ENCODE results near the gene HYDIN. TPM values are rescaled to one million over a fixed set of nuclear protein-coding genes. Genes with fewer than 3 reads are reported as not detected.
"Not testable (repeated sequence)": the region's sequence is repeated elsewhere in the genome, so short reads cannot be mapped to it uniquely, and the experiment has no call there.

HYDIN gene
- total RNA-seq, 2 donors from 2014 or later: 0.30 to 1.2 TPM

DNA sequence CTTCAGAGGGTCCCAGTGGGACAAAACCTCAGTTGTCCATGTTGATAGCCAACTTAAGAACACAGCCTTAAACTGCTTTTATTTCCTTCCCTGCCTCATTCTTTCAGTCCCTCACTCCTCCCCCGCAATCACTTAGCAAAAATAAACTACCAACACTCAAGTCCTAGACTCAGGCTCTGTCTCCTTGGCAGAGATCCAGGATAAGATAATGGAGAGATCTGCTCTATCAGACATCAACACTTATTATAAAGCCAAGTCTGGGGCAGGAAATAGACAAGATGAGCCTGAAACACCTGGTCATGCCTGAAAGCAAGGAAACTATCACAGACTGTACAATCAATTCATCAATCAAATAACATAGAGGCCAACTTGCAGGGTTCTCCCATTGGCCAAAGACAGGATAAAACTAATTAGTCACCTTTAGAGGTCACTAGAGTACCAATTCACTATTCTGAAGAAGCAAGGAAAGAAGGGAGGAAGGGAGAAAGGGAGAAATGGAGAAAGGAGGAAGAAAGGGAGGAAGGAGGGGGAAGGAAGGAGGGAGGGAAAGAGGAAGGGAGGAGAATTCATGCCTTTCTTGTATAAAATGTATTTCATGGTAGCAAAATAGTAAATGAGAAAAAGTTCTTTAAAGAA is 15.7 kb downstream of the HYDIN start:
- Mint-ChIP-seq H3K27me3 (ENCODE audit: low read depth) (peaks cover 10% of the 10 kb centered on the region), H3K4me1 (ENCODE audit: low read depth) (no peaks in the 10 kb centered on the region), H3K4me3 (no peak overlapping the region), H3K9me3 (no peaks in the 10 kb centered on the region), H3K36me3 (ENCODE audit: insufficient read depth in 2 of 2) (no peaks in the 10 kb centered on the region), H3K27ac (no peak overlapping the region)
- ATAC-seq (replicated peaks in 1 of 2): no peak
- DNase-seq: no peak

DNA sequence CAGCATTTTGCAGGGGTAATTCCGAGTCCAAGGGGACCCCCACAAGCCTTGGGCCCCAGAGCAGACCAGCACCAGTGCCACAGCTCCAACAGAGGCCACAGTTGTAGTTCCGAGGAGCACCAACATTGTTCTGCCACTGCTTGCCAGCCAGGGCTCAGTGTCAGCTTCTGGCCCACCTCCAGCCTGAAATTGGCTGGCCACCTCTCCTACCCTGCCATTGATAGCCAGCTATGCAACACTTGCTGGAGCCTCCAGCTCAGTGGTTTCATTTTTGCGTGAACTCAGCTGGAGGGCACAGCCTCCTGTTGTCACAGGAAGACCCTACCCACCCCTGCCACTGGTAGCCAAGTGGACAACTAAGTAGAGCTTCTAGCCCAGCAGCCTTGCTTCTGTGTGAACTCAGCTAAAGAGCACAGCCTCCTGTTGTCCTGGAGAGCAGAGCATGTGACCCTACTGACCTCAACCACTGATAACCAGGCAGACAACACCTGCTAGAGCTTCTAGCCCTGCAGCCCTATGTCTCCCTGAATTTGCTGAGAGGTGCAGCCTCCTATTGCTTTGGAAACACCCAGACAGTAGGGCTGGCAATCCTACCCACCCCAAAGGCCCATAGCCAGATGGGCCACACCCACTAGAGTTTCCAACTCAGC is 24.9 kb downstream of the HYDIN start:
- Mint-ChIP-seq H3K27ac (no peak overlapping the region), H3K9me3 (peaks cover 14 to 19% of the 10 kb centered on the region in 2 donors), H3K4me3 (no peak overlapping the region), H3K36me3 (ENCODE audit: insufficient read depth in 2 of 2) (peaks cover 3 to 13% of the 10 kb centered on the region in 2 donors), H3K27me3 (ENCODE audit: low read depth) (peaks cover 10% of the 10 kb centered on the region), H3K4me1 (ENCODE audit: low read depth) (no peaks in the 10 kb centered on the region)
- DNase-seq (no peak), ATAC-seq (replicated peaks in 1 of 2) (no peak)

DNA sequence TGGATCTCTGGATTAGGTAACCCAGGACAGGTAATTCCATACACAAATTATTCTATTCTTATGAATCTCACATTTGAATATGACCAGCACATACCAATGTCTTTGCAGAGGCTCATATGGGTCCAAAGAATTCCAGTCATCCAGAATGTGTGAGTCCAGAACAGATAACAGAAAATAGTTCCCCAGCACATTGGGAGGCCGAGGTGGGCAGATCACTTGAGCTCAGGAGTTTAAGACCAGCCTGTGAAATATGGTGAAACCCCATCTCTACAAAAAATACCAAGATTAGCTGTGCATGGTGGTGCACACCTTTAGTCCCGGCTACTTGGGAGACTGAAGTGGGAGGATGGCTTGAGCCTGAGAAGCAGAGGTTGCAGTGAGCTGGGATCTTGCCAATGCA is 26.9 kb downstream of the HYDIN start:
- Mint-ChIP-seq H3K36me3 (ENCODE audit: insufficient read depth in 2 of 2) (peaks cover 3 to 13% of the 10 kb centered on the region in 2 donors), H3K4me3 (no peak overlapping the region), H3K9me3 (peaks cover 15 to 23% of the 10 kb centered on the region in 2 donors), H3K27me3 (ENCODE audit: low read depth) (peaks cover 14% of the 10 kb centered on the region), H3K27ac (no peak overlapping the region), H3K4me1 (ENCODE audit: low read depth) (no peaks in the 10 kb centered on the region)
- ATAC-seq (replicated peaks in 1 of 2): no peak
- no peak for DNase-seq

DNA sequence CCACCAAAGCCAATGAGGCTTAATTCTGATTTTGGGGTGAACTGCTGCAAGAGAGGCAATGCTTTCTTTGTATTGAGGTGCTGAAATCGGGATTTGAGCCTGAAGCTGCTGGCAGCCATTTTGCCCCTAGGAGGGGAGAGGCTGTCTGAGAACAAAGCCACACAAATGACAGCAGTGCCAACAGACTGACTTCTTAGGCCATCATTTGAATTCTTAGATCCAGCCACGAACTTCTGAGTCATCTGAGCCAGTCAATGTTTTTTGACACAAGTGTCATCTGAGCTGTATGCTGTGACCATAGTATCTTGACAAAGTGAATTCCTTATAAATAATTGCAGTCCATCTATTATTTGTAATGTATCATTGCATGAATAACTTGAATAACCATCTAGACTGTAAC is 29.0 kb downstream of the HYDIN start:
- no peaks in the 10 kb centered on the region for H3K4me1 Mint-ChIP-seq (ENCODE audit: low read depth)
- H3K4me3 Mint-ChIP-seq: no peak overlapping the region
- no peak for DNase-seq
- no peak overlapping the region for H3K27ac Mint-ChIP-seq
- peaks cover 17% of the 10 kb centered on the region for H3K27me3 Mint-ChIP-seq (ENCODE audit: low read depth)
- no peak for ATAC-seq (replicated peaks in 1 of 2)
- peaks cover 8 to 10% of the 10 kb centered on the region in 2 donors for H3K9me3 Mint-ChIP-seq
- H3K36me3 Mint-ChIP-seq (ENCODE audit: insufficient read depth in 2 of 2): peaks cover 2 to 3% of the 10 kb centered on the region in 2 donors

DNA sequence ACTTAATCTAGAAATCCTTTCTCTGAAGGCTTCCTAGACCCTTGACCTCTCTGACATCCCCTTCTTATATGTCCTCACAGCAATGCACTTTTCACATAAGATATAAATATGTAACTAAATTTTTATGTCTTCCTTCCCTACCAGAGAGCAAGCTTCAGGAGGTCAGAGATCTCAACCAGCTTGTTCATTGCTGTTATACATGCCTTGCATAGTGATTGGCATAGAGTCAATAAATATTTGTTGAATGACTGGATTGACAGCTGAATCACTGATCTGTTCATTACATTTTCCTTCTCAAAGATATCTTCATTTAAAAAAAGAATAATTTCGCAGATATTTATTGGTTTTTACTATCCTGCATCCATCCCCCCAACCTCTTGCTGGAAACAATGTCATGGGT is 29.5 kb downstream of the HYDIN start:
- Mint-ChIP-seq H3K4me3 (no peak overlapping the region), H3K4me1 (ENCODE audit: low read depth) (no peaks in the 10 kb centered on the region), H3K36me3 (ENCODE audit: insufficient read depth in 2 of 2) (peaks cover 2 to 3% of the 10 kb centered on the region in 2 donors), H3K9me3 (peaks cover 7 to 8% of the 10 kb centered on the region in 2 donors), H3K27me3 (ENCODE audit: low read depth) (peaks cover 17% of the 10 kb centered on the region), H3K27ac (no peak overlapping the region)
- ATAC-seq (replicated peaks in 1 of 2) (no peak), DNase-seq (no peak)

DNA sequence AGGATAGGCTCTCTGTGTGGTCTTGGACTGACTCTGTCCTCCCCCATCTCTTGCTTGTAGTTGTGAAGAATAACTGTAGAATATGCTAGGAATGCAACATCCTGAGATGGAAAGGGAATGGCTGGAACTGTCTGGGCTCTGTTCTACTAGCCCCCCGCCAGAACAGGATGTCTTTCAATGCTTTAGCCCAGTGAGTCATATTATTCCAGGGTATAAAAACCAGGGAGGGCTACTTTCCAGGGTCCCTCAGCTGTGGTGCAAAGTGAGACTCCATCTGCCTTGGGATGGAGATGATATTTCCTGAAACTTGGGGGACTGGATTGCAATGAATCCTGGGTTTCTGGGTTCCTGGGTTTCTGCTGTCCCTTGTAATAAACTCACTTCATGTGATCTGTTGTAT is 32.1 kb downstream of the HYDIN start:
- Mint-ChIP-seq H3K27ac (no peak overlapping the region), H3K36me3 (ENCODE audit: insufficient read depth in 2 of 2) (no peaks in the 10 kb centered on the region), H3K27me3 (ENCODE audit: low read depth) (peaks cover 17% of the 10 kb centered on the region), H3K4me3 (no peak overlapping the region), H3K4me1 (ENCODE audit: low read depth) (no peaks in the 10 kb centered on the region), H3K9me3 (peaks cover 5 to 6% of the 10 kb centered on the region in 2 donors)
- no peak for ATAC-seq (replicated peaks in 1 of 2)
- no peak for DNase-seq

DNA sequence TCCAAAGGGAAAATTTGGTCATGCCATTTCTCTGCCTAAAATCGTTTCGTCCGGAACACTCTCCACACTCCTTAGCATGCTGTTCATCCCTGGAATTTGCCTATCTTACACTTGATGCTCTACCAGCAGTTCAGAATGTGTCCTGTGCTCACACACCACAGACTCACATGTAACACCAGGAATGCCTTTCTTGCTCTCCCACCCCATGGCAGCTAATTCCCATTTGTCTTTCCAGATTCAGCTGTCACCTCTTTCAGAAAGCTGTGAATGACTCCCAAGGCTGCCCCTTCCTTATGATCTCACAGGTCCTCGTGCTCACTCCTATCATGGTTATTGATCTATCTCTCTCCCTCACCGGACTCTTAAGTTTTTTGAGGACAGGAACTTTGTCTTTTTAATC is 38.1 kb downstream of the HYDIN start:
- ATAC-seq (replicated peaks in 1 of 2) (no peak), DNase-seq (no peak)
- Mint-ChIP-seq H3K27me3 (ENCODE audit: low read depth) (peaks cover 5% of the 10 kb centered on the region), H3K4me3 (no peak overlapping the region), H3K27ac (no peak overlapping the region), H3K36me3 (ENCODE audit: insufficient read depth in 2 of 2) (no peaks in the 10 kb centered on the region), H3K9me3 (no peaks in the 10 kb centered on the region), H3K4me1 (ENCODE audit: low read depth) (no peaks in the 10 kb centered on the region)

DNA sequence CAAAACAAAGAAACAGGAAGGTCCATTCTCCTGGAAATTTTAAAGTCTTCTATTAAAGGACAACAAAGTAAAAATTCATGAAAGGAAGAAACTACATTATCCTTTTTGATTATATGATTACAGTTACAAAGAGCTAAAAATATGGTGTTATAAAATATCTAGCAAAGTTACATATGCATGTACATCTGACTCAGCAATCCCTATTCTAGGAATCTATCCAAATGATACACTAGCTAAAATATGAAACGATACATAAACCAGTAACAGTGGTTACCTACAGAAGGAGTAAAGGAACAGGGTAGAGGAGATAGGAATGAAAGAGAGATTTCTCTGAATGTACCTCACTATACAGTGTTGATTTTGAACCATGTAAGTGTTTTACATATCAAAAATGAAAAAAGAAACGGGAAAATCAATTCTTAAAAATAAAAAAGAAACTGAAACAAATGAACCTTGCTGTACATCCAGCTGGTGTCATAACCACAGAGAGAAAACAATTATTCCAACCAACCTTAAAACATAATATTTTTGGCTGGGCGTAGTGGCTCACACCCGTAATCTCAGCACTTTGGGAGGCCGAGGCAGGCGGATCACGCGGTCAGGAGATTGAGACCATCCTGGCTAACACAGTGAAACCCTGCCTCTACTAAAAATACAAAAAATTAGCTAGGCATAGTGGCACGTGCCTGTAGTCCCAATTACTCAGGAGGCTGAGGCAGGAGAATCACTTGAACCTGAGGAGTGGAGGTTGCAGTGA is 41.4 kb downstream of the HYDIN start:
- Mint-ChIP-seq H3K4me3 (no peak overlapping the region), H3K9me3 (no peaks in the 10 kb centered on the region), H3K27me3 (ENCODE audit: low read depth) (peaks cover 5% of the 10 kb centered on the region), H3K36me3 (ENCODE audit: insufficient read depth in 2 of 2) (no peaks in the 10 kb centered on the region), H3K4me1 (ENCODE audit: low read depth) (no peaks in the 10 kb centered on the region), H3K27ac (no peak overlapping the region)
- ATAC-seq (replicated peaks in 1 of 2) (no peak), DNase-seq (no peak)

DNA sequence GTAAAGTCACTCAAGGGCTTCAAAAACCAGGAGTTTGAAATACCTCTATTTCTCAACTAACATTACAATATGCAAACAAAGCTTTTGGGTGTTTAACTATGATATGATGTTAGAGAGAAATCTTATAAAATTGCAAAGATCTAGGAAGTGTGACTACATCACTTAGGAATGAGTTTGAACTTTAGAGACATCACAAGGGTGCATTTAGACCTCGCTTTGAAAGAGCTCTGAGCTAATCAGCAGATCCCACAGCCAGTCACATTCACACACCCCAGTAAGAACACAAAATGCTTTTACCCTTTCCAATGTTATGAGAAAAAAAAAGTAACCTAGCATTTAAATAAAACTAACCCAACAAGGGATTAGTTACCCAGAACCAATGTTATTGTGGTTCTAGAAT is 45.2 kb downstream of the HYDIN start:
- DNase-seq (no peak), ATAC-seq (replicated peaks in 1 of 2) (no peak)
- Mint-ChIP-seq H3K36me3 (ENCODE audit: insufficient read depth in 2 of 2) (no peaks in the 10 kb centered on the region), H3K27ac (no peak overlapping the region), H3K9me3 (peaks cover 2 to 3% of the 10 kb centered on the region in 2 donors), H3K4me3 (no peak overlapping the region), H3K27me3 (ENCODE audit: low read depth) (peaks cover 19% of the 10 kb centered on the region), H3K4me1 (ENCODE audit: low read depth) (no peaks in the 10 kb centered on the region)

DNA sequence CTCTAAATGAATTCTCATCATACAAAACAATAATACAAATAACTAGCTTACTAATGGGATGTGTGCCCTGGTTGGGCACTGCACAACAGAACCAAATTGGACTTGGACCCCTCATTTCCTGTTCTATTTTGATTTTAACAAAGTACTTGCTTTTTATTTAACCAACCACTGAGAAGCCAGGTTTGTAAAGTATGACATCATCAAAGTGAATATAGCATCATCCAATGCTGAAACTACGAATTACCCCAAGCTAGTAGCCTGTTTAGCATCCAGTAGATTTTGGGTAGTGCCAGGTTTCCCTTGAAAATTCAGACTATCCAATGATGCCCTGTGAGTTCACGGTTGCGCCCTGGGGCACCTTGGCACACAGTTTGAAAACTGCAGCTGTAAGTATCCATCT is 51.0 kb downstream of the HYDIN start:
- DNase-seq: no peak
- Mint-ChIP-seq H3K36me3 (ENCODE audit: insufficient read depth in 2 of 2) (no peaks in the 10 kb centered on the region), H3K27me3 (ENCODE audit: low read depth) (peaks cover 19% of the 10 kb centered on the region), H3K9me3 (peaks cover 2 to 3% of the 10 kb centered on the region in 2 donors), H3K4me3 (no peak overlapping the region), H3K27ac (no peak overlapping the region), H3K4me1 (ENCODE audit: low read depth) (no peaks in the 10 kb centered on the region)
- no peak for ATAC-seq (replicated peaks in 1 of 2)

DNA sequence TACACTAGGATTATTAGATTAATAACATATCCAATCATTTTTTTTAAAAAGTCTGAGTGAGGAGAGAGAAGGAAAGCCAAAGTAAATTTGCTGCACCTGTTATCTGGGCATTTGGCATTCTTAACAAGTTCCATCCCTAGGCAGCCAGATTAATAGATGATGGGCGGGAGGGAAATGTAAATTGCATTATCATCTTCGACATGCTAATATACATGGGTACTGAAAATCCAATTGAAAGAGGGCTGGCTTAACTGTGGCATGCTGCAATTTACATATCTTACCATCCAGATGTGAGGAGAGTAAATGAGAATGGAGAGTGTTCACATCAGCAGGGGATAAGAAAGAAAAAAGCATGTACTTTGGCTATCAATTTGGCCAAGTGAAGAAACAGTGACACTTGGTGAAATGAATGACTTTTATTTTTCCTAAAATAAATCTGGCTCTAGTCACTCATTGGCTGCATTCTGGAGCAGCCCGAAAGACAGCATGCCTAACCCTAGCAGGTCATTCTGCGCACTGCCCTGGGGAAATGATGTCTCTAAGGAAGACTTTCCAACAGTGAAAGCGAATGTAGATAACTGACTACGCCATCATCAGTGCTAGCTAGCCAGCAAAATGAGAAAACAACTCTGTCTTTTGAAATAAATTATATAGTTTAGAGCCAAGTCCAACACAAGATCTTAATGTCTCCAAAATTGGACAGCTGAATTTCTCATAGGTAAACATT is 57.9 kb downstream of the HYDIN start:
- no peaks in the 10 kb centered on the region for H3K9me3 Mint-ChIP-seq
- no peak for DNase-seq
- ATAC-seq (replicated peaks in 1 of 2): no peak

DNA sequence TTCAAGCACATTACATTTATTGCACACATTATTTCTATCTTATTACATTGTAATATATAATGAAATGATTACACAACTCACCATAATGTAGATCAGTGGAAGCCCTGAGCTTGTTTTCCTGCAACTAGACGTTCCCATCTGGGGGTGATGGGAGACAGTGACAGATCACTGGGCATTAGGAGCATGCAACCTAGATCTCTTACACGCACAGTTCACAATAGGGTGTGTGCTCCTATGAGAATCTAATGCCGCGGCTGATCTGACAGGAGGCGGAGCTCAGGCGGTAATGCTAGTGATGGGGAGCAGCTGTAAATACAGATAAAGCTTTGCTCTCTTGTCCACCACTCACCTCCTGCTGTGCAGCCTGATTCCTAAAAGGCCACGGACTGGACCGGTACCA is 69.5 kb downstream of the HYDIN start:
- ATAC-seq (replicated peaks in 1 of 2); H3K36me3 Mint-ChIP-seq (ENCODE audit: insufficient read depth in 2 of 2); H3K4me3 Mint-ChIP-seq; H3K9me3 Mint-ChIP-seq; H3K4me1 Mint-ChIP-seq (ENCODE audit: low read depth); H3K27me3 Mint-ChIP-seq (ENCODE audit: low read depth); H3K27ac Mint-ChIP-seq; DNase-seq: not testable (repeated sequence)

More for the DNA sequence above, 57.9 kb downstream of the HYDIN start:
- H3K4me1 Mint-ChIP-seq (ENCODE audit: low read depth): no peaks in the 10 kb centered on the region
- no peaks in the 10 kb centered on the region for H3K27me3 Mint-ChIP-seq (ENCODE audit: low read depth)
- no peak overlapping the region for H3K4me3 Mint-ChIP-seq
- no peaks in the 10 kb centered on the region for H3K36me3 Mint-ChIP-seq (ENCODE audit: insufficient read depth in 2 of 2)
- H3K27ac Mint-ChIP-seq: no peak overlapping the region

DNA sequence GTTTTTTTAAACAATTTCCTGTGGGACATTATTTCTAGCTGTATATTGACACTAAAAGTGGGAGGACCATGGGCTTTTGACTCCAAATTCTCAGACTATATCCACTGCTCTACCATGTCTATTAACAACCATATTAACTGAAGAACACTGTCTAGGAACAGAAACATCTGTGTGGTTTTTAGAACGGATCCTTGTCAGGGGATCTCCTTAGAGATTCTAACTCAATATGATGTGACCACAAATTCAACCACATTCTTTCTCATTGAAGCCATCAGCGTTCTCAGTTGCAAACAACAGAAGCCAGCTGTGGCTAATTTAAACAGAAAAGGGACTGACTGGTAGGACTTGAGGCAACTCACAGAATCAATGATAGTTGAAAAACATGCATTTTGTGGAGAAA is 73.2 kb downstream of the HYDIN start:
- H3K27me3 Mint-ChIP-seq (ENCODE audit: low read depth); H3K4me3 Mint-ChIP-seq; ATAC-seq (replicated peaks in 1 of 2); H3K27ac Mint-ChIP-seq; DNase-seq; H3K4me1 Mint-ChIP-seq (ENCODE audit: low read depth); H3K36me3 Mint-ChIP-seq (ENCODE audit: insufficient read depth in 2 of 2); H3K9me3 Mint-ChIP-seq: not testable (repeated sequence)

Measured in activated T-cell treated with anti-CD3 and anti-CD28 coated beads, Interleukin-2, amount 50 U/mL, for 72 hours (primary cell).